ENCODE measurements around the gene ITPKB.

Gene ITPKB

GRCh38 chr1:226731257-226731893 lies 7.7 kb downstream of the ITPKB start:
- TF ChIP-seq EP300 (IDR thresholded peaks at IDR 0.05; ENCODE audit: borderline replicate concordance) (no peak), EGR1 (IDR thresholded peaks at IDR 0.05) (no peak), TEAD4 (IDR thresholded peaks at IDR 0.05) (no peak), FOXM1 (IDR thresholded peaks at IDR 0.05; ENCODE audit: borderline replicate concordance, low read depth) (no peak), TCF12 (IDR thresholded peaks at IDR 0.05; ENCODE audit: low read depth) (no peak), YY1 (IDR thresholded peaks at IDR 0.05; ENCODE audit: low read depth) (no peak), CREB1 (IDR thresholded peaks at IDR 0.05; ENCODE audit: low read depth) (no peak), MAX (IDR thresholded peaks at IDR 0.05) (no peak), CEBPB (IDR thresholded peaks at IDR 0.05) (no peak)
- TF ChIP-seq, protein P1, sequence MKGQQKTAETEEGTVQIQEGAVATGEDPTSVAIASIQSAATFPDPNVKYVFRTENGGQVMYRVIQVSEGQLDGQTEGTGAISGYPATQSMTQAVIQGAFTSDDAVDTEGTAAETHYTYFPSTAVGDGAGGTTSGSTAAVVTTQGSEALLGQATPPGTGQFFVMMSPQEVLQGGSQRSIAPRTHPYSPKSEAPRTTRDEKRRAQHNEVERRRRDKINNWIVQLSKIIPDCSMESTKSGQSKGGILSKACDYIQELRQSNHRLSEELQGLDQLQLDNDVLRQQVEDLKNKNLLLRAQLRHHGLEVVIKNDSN (IDR thresholded peaks at IDR 0.05): no peak

GRCh38 chr1:226730836-226731235 lies 8.2 kb downstream of the ITPKB start:
- TF ChIP-seq CEBPB (IDR thresholded peaks at IDR 0.05) (no peak), YY1 (IDR thresholded peaks at IDR 0.05; ENCODE audit: low read depth) (no peak), TCF12 (IDR thresholded peaks at IDR 0.05; ENCODE audit: low read depth) (no peak), NFIC (IDR thresholded peaks at IDR 0.05) (no peak), CREB1 (IDR thresholded peaks at IDR 0.05; ENCODE audit: low read depth) (no peak), EGR1 (IDR thresholded peaks at IDR 0.05) (no peak), EP300 (IDR thresholded peaks at IDR 0.05; ENCODE audit: borderline replicate concordance) (no peak), ZBTB7A (IDR thresholded peaks at IDR 0.05; ENCODE audit: low read depth) (no peak), TEAD4 (IDR thresholded peaks at IDR 0.05) (no peak), RAD21 (IDR thresholded peaks at IDR 0.05; ENCODE audit: low read depth) (no peak), FOXM1 (IDR thresholded peaks at IDR 0.05; ENCODE audit: borderline replicate concordance, low read depth) (no peak), TAF1 (IDR thresholded peaks at IDR 0.05; ENCODE audit: low read depth) (no peak), MAX (IDR thresholded peaks at IDR 0.05) (no peak)
- TF ChIP-seq, protein P1 (IDR thresholded peaks at IDR 0.05): no peak
- TF ChIP-seq, protein P2, sequence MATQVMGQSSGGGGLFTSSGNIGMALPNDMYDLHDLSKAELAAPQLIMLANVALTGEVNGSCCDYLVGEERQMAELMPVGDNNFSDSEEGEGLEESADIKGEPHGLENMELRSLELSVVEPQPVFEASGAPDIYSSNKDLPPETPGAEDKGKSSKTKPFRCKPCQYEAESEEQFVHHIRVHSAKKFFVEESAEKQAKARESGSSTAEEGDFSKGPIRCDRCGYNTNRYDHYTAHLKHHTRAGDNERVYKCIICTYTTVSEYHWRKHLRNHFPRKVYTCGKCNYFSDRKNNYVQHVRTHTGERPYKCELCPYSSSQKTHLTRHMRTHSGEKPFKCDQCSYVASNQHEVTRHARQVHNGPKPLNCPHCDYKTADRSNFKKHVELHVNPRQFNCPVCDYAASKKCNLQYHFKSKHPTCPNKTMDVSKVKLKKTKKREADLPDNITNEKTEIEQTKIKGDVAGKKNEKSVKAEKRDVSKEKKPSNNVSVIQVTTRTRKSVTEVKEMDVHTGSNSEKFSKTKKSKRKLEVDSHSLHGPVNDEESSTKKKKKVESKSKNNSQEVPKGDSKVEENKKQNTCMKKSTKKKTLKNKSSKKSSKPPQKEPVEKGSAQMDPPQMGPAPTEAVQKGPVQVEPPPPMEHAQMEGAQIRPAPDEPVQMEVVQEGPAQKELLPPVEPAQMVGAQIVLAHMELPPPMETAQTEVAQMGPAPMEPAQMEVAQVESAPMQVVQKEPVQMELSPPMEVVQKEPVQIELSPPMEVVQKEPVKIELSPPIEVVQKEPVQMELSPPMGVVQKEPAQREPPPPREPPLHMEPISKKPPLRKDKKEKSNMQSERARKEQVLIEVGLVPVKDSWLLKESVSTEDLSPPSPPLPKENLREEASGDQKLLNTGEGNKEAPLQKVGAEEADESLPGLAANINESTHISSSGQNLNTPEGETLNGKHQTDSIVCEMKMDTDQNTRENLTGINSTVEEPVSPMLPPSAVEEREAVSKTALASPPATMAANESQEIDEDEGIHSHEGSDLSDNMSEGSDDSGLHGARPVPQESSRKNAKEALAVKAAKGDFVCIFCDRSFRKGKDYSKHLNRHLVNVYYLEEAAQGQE (IDR thresholded peaks at IDR 0.05; ENCODE audit: low read depth): no peak

DNA sequence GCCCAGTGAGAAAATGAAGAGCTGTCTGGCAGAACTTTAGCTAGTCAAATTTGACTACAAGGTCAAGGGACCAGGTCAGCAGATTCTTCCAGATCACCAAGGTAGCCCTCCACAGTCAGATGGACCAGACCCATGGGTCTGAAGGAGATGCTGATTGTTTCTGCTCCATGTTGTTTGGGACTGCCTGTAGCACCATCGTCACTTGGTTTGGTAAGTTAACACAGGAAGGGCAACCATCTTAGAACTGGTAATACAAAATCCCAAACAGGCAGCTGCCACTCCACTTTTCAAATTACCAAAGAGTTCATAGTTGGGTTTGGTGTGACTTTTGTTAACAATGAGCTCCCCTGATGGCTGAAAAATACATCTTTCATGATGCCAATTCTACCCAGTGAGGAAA lies 9.0 kb downstream of the ITPKB start:
- TF ChIP-seq ZBTB7A (IDR thresholded peaks at IDR 0.05; ENCODE audit: low read depth) (no peak), FOXM1 (IDR thresholded peaks at IDR 0.05; ENCODE audit: borderline replicate concordance, low read depth) (no peak), CREB1 (IDR thresholded peaks at IDR 0.05; ENCODE audit: low read depth) (no peak), EP300 (IDR thresholded peaks at IDR 0.05; ENCODE audit: borderline replicate concordance) (no peak)
- TF ChIP-seq, protein P2 (IDR thresholded peaks at IDR 0.05; ENCODE audit: low read depth): no peak

DNA sequence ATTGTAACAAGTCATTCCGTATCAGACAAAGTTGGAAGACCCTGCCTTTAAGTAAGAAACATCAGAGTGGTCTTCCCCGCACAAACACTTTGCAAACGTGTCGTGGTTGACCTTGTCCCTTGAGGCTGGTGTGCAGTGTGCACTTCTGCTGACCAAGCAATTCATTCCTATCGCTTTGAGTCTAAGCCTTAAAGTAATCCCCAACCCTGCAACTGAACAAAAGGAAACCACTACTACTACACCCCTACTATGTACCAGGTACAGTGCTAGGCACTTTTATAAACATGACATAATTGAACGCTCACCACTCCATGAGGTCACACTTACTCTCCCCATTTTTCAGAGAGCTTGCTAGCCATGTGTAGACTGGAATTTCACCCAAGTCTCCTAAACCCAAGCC lies 10.6 kb downstream of the ITPKB start:
- TF ChIP-seq FOXM1 (IDR thresholded peaks at IDR 0.05; ENCODE audit: borderline replicate concordance, low read depth): no peak
- TF ChIP-seq TCF12 (IDR thresholded peaks at IDR 0.05; ENCODE audit: low read depth): no peak
- no peak for TF ChIP-seq TEAD4 (IDR thresholded peaks at IDR 0.05)
- no peak for TF ChIP-seq EGR1 (IDR thresholded peaks at IDR 0.05)
- TF ChIP-seq CEBPB (IDR thresholded peaks at IDR 0.05): no peak
- TF ChIP-seq, protein P2 (IDR thresholded peaks at IDR 0.05; ENCODE audit: low read depth): no peak
- TF ChIP-seq, protein P1 (IDR thresholded peaks at IDR 0.05): no peak
- no peak for TF ChIP-seq EP300 (IDR thresholded peaks at IDR 0.05; ENCODE audit: borderline replicate concordance)
- no peak for TF ChIP-seq MAX (IDR thresholded peaks at IDR 0.05)
- no peak for TF ChIP-seq YY1 (IDR thresholded peaks at IDR 0.05; ENCODE audit: low read depth)
- TF ChIP-seq RAD21 (IDR thresholded peaks at IDR 0.05; ENCODE audit: low read depth): no peak
- TF ChIP-seq CREB1 (IDR thresholded peaks at IDR 0.05; ENCODE audit: low read depth): no peak
